HL-60 (cell line): ENCODE data around the gene SPPL2B.

Experiments
- CTCF ChIP-seq: IDR thresholded peaks from one replicate; pipeline ENCODE4 v1.5.1; 2011; ENCODE audit warnings: low read length, control low read depth, inconsistent platforms; ENCODE audit not compliant: insufficient read depth
- POLR2AphosphoS5 ChIP-seq: IDR thresholded peaks from 2 replicates; pipeline ENCODE4 v1.6.1; 2012; ENCODE audit warnings: low read depth
- REST ChIP-seq: IDR thresholded peaks from 2 replicates; pipeline ENCODE4 v1.6.1; 2012; ENCODE audit warnings: low read depth; ENCODE audit not compliant: insufficient replicate concordance

GRCh38 chr19:2329501-2329916 is 1.0 kb downstream of the SPPL2B start:
- no peak for TF ChIP-seq CTCF
- TF ChIP-seq POLR2AphosphoS5 = no peak
- no peak for TF ChIP-seq REST
